ENCODE data around the gene NDUFB5.
"Not testable (repeated sequence)": the region's sequence is repeated elsewhere in the genome, so short reads cannot be mapped to it uniquely, and the experiment has no call there.

NDUFB5 gene

DNA sequence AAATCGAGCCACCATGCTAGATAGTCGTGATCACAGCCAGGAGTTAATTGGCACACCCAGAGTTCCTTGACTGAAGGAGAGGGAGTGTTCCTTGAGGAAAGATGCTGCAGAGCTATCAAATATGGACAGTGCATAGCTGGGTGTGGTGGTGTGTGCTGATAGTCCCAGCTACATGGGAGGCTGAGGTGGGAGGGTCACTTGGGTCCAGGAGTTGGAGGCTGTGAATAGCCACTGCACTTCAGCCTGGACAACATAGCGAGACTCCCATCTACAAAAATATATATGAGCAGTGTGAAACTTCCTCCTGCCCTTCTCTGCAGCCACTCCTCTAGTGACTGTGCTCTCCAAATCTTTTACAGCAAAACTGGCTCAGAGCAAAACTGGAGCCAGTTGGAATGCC is 38.3 kb downstream of the NDUFB5 start:
- H3K4me3 ChIP-seq (ENCODE audit: low read depth in 1 of 2, low read length in 2 of 2) = no peak overlapping the region
- H3K27ac ChIP-seq (ENCODE audit: low read depth, low read length) = no peak overlapping the region
- no peaks in the 10 kb centered on the region for H3K27me3 ChIP-seq (ENCODE audit: control insufficient read depth in 1 of 2, insufficient read depth in 2 of 2, low read length in 2 of 2)
- no peaks in the 10 kb centered on the region for H3K9me3 ChIP-seq (ENCODE audit: low read length)
- H3K4me1 ChIP-seq (ENCODE audit: insufficient read depth, low read length) = no peaks in the 10 kb centered on the region
- H3K36me3 ChIP-seq (ENCODE audit: insufficient read depth, low read length) = no peaks in the 10 kb centered on the region
- no peak overlapping the region for H3K9ac ChIP-seq (ENCODE audit: low read length)

GRCh38 chr3:179643837-179644236 is 39.2 kb downstream of the NDUFB5 start:
- not testable (repeated sequence) for H3K9me3 ChIP-seq (ENCODE audit: low read length); H3K27ac ChIP-seq (ENCODE audit: low read depth, low read length); H3K4me3 ChIP-seq (ENCODE audit: low read depth in 1 of 2, low read length in 2 of 2); H3K27me3 ChIP-seq (ENCODE audit: control insufficient read depth in 1 of 2, insufficient read depth in 2 of 2, low read length in 2 of 2); H3K9ac ChIP-seq (ENCODE audit: low read length); H3K4me1 ChIP-seq (ENCODE audit: insufficient read depth, low read length); H3K36me3 ChIP-seq (ENCODE audit: insufficient read depth, low read length)

DNA sequence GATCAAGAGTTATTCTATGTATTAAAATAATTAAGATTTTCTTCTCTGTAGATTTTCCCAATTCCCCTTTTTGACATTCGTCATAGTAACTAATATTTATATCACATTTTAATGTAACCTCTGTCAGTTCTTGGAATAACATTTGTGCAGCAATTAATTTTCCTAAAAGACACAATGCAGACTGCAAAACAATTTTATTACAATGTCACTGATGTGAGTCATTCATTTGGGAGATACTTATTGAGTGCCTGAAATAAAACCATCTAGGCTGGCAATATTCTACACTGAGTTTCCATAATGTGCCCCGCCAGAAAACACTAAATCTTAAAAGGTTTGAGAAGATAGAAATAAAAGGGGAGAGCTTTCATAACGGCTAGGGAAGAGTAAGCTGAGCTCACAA is 41.6 kb downstream of the NDUFB5 start:
- Histone ChIP-seq H3K4me1 (ENCODE audit: insufficient read depth, low read length) (no peaks in the 10 kb centered on the region), H3K9ac (ENCODE audit: low read length) (no peak overlapping the region), H3K36me3 (ENCODE audit: insufficient read depth, low read length) (no peaks in the 10 kb centered on the region), H3K9me3 (ENCODE audit: low read length) (no peaks in the 10 kb centered on the region), H3K27ac (ENCODE audit: low read depth, low read length) (no peak overlapping the region), H3K4me3 (ENCODE audit: low read depth in 1 of 2, low read length in 2 of 2) (no peak overlapping the region), H3K27me3 (ENCODE audit: control insufficient read depth in 1 of 2, insufficient read depth in 2 of 2, low read length in 2 of 2) (no peaks in the 10 kb centered on the region)

DNA sequence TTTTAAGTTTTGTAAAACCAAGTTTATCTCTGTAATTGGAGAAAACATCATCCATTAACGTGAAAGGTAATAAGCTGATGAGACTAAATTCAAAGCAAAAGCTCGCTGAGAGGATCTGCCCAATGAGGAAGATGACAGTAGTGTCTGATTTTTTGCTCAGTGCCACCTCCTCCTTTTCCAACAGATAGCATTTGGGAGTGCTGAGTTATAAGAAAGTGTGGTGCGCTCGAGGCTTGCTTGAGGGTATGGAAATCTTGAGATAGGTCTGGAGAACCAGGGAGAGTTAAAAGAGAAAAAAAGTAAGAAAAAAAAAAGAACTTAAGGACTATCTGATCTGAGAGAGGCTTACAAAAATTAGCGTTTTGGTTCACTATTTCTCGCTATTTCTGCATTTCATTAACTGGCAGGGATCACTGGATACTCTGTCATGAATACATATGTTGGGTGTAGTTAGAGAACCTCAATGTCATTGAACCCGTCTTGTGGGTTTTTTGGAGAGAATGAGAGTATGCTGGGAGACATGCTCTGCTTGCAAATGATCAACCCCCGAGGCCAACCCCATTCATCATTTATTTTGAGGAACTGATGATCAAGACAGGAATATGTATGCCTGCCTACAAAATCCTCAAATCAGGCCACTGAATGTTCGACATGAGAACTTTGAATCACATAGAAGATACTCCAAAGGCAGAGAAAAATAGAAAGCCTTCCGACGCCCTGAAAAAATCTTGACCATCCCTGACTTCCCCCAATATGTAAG is 47.3 kb downstream of the NDUFB5 start:
- no peaks in the 10 kb centered on the region for H3K27me3 ChIP-seq (ENCODE audit: control insufficient read depth in 1 of 2, insufficient read depth in 2 of 2, low read length in 2 of 2)
- peak overlapping the region; percentile 50 for H3K9ac ChIP-seq (ENCODE audit: low read length)
- no peaks in the 10 kb centered on the region for H3K36me3 ChIP-seq (ENCODE audit: insufficient read depth, low read length)
- peak overlapping the region; percentile 69 to 84 for H3K4me3 ChIP-seq (ENCODE audit: low read depth in 1 of 2, low read length in 2 of 2)
- H3K9me3 ChIP-seq (ENCODE audit: low read length) = no peaks in the 10 kb centered on the region
- peak overlapping the region; percentile 70 for H3K27ac ChIP-seq (ENCODE audit: low read depth, low read length)
- H3K4me1 ChIP-seq (ENCODE audit: insufficient read depth, low read length) = peaks cover 4% of the 10 kb centered on the region

GRCh38 chr3:179652447-179653095 is 48.0 kb downstream of the NDUFB5 start, which contains the start of gene USP13:
USP13 (plus strand) TSS chr3:179653040; CDS start chr3:179653226, 186 bp downstream.
- H3K27ac ChIP-seq (ENCODE audit: low read depth, low read length) = peak within 1 kb of the TSS; percentile 73
- no peaks in the 10 kb centered on the region for H3K9me3 ChIP-seq (ENCODE audit: low read length)
- peaks cover 4% of the 10 kb centered on the region for H3K4me1 ChIP-seq (ENCODE audit: insufficient read depth, low read length)
- no peaks in the 10 kb centered on the region for H3K27me3 ChIP-seq (ENCODE audit: control insufficient read depth in 1 of 2, insufficient read depth in 2 of 2, low read length in 2 of 2)
- peak within 1 kb of the TSS; percentile 50 for H3K9ac ChIP-seq (ENCODE audit: low read length)
- H3K36me3 ChIP-seq (ENCODE audit: insufficient read depth, low read length) = no peaks in the 10 kb centered on the region
- peak within 1 kb of the TSS; percentile 74 to 84 for H3K4me3 ChIP-seq (ENCODE audit: low read depth in 1 of 2, low read length in 2 of 2)

GRCh38 chr3:179653096-179653797 is 48.7 kb downstream of the NDUFB5 start:
- no peaks in the 10 kb centered on the region for H3K36me3 ChIP-seq (ENCODE audit: insufficient read depth, low read length)
- H3K9ac ChIP-seq (ENCODE audit: low read length) = peak overlapping the region; percentile 45
- H3K9me3 ChIP-seq (ENCODE audit: low read length) = no peaks in the 10 kb centered on the region
- peak overlapping the region; percentile 73 for H3K27ac ChIP-seq (ENCODE audit: low read depth, low read length)
- H3K4me3 ChIP-seq (ENCODE audit: low read depth in 1 of 2, low read length in 2 of 2) = peak overlapping the region; percentile 74 to 84
- no peaks in the 10 kb centered on the region for H3K27me3 ChIP-seq (ENCODE audit: control insufficient read depth in 1 of 2, insufficient read depth in 2 of 2, low read length in 2 of 2)
- H3K4me1 ChIP-seq (ENCODE audit: insufficient read depth, low read length) = peaks cover 4% of the 10 kb centered on the region

DNA sequence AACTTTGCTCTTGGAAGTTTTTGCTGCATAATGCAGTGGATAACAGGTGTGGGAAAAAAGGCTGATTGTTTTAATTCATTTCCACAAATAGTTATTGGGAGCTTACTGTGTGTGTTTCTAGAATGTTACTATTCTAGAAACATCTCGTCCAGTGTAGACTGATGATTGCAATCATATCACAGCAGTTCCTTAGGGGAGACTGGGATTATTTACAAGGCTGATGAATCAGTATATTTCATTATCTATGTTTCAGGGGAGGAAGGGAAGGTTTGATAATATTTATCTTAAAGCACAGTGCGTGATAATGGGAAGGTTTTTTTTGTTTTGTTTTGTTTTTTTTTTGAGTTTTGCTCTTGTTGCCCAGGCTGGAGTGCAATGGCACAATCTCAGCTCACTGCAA is 50.6 kb downstream of the NDUFB5 start:
- H3K9me3 ChIP-seq (ENCODE audit: low read length) = no peaks in the 10 kb centered on the region
- no peak overlapping the region for H3K4me3 ChIP-seq (ENCODE audit: low read depth in 1 of 2, low read length in 2 of 2)
- H3K36me3 ChIP-seq (ENCODE audit: insufficient read depth, low read length) = no peaks in the 10 kb centered on the region
- H3K9ac ChIP-seq (ENCODE audit: low read length) = no peak overlapping the region
- no peak overlapping the region for H3K27ac ChIP-seq (ENCODE audit: low read depth, low read length)
- H3K4me1 ChIP-seq (ENCODE audit: insufficient read depth, low read length) = peaks cover 15% of the 10 kb centered on the region
- no peaks in the 10 kb centered on the region for H3K27me3 ChIP-seq (ENCODE audit: control insufficient read depth in 1 of 2, insufficient read depth in 2 of 2, low read length in 2 of 2)

DNA sequence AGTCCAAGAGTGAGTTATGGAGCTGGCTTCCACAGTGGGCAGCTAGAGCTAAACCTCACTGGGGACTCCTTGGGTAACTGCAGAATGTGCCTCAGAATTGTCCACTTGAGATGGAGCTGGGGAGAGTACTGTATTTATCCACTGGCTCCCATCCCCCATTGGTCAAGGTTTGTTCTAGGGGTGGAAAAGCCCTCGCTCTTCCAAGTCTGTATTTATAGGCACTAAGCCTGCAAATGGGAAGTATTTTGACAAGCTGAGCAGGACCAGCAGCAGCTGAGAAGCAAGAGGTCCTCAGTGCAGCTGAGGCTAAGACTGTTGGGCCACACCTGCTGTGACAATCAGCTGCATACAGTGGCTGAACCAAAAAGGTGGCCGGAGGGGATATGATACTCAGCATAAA is 54.0 kb downstream of the NDUFB5 start:
- H3K9ac ChIP-seq (ENCODE audit: low read length) = no peak overlapping the region
- no peaks in the 10 kb centered on the region for H3K9me3 ChIP-seq (ENCODE audit: low read length)
- H3K4me1 ChIP-seq (ENCODE audit: insufficient read depth, low read length) = peaks cover 15% of the 10 kb centered on the region
- no peaks in the 10 kb centered on the region for H3K36me3 ChIP-seq (ENCODE audit: insufficient read depth, low read length)
- H3K27ac ChIP-seq (ENCODE audit: low read depth, low read length) = no peak overlapping the region
- H3K27me3 ChIP-seq (ENCODE audit: control insufficient read depth in 1 of 2, insufficient read depth in 2 of 2, low read length in 2 of 2) = no peaks in the 10 kb centered on the region
- no peak overlapping the region for H3K4me3 ChIP-seq (ENCODE audit: low read depth in 1 of 2, low read length in 2 of 2)

- H3K4me1 ChIP-seq (ENCODE audit: insufficient read depth, low read length) = peaks cover 10% of the 10 kb centered on the region
- no peak overlapping the region for H3K9ac ChIP-seq (ENCODE audit: low read length)
- no peaks in the 10 kb centered on the region for H3K36me3 ChIP-seq (ENCODE audit: insufficient read depth, low read length)
- no peaks in the 10 kb centered on the region for H3K27me3 ChIP-seq (ENCODE audit: control insufficient read depth in 1 of 2, insufficient read depth in 2 of 2, low read length in 2 of 2)
- no peak overlapping the region for H3K4me3 ChIP-seq (ENCODE audit: low read depth in 1 of 2, low read length in 2 of 2)
- H3K27ac ChIP-seq (ENCODE audit: low read depth, low read length) = no peak overlapping the region
- H3K9me3 ChIP-seq (ENCODE audit: low read length) = no peaks in the 10 kb centered on the region
Measured at GRCh38 chr3:179660872-179661271, 56.3 kb downstream of the NDUFB5 start.

DNA sequence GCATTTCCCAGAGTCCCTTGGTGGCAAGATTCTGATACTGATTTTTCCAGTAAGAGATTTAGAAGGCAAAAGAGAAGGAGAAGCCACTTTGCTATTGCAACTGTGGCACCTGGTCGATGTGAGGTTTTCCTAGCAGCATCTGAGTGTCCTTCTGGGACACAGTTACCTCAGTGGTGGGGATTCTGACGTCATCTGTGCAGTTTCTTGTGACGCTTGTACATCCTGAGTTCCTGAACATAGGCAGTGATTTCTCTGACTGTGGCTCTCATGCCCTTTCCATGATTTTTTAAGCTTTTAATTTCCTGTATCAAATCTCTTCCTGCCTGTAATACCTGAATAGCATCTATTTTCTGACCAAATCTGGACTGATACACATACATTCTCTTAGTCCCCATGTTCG is 57.2 kb downstream of the NDUFB5 start:
- Histone ChIP-seq H3K27me3 (ENCODE audit: control insufficient read depth in 1 of 2, insufficient read depth in 2 of 2, low read length in 2 of 2) (no peaks in the 10 kb centered on the region), H3K4me3 (ENCODE audit: low read depth in 1 of 2, low read length in 2 of 2) (no peak overlapping the region), H3K9ac (ENCODE audit: low read length) (no peak overlapping the region), H3K9me3 (ENCODE audit: low read length) (no peaks in the 10 kb centered on the region), H3K36me3 (ENCODE audit: insufficient read depth, low read length) (no peaks in the 10 kb centered on the region), H3K27ac (ENCODE audit: low read depth, low read length) (no peak overlapping the region), H3K4me1 (ENCODE audit: insufficient read depth, low read length) (peaks cover 19% of the 10 kb centered on the region)

GRCh38 chr3:179663093-179663492 is 58.5 kb downstream of the NDUFB5 start:
- Histone ChIP-seq H3K4me1 (ENCODE audit: insufficient read depth, low read length) (peaks cover 19% of the 10 kb centered on the region), H3K36me3 (ENCODE audit: insufficient read depth, low read length) (no peaks in the 10 kb centered on the region), H3K9me3 (ENCODE audit: low read length) (no peaks in the 10 kb centered on the region), H3K27ac (ENCODE audit: low read depth, low read length) (no peak overlapping the region), H3K9ac (ENCODE audit: low read length) (no peak overlapping the region), H3K4me3 (ENCODE audit: low read depth in 1 of 2, low read length in 2 of 2) (no peak overlapping the region), H3K27me3 (ENCODE audit: control insufficient read depth in 1 of 2, insufficient read depth in 2 of 2, low read length in 2 of 2) (no peaks in the 10 kb centered on the region)
